ENCODE measurements around the gene OGFOD1. TPM values are rescaled to one million over a fixed set of nuclear protein-coding genes. Genes with fewer than 3 reads are reported as not detected.

OGFOD1 gene
- total and polyA plus RNA-seq, 2 of the 13 experiments (the other 11 are each of a cell fraction or from before 2014, with no cell fraction given) = 35.2 to 81.3 TPM

DNA sequence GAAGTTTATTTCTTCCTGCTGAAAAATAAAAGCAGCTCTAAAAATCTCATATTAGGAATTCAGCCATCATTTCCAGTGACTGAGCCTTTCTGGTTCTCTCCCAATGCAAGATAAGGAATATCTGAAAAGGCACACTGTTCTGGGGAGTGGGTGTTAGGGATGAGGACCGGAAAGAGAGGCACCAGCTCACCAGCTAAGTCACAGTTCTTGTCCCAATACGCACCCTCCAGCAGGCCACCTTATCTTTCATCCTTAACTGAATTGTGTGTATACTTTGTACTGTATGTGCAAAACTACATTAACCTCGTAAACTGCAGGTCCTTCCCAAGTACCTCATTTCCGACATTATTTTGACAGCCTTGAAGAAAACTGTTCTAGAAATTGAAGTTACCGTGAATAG, 37.0 kb upstream of the OGFOD1 start (continued):
- TF ChIP-seq, protein P1, sequence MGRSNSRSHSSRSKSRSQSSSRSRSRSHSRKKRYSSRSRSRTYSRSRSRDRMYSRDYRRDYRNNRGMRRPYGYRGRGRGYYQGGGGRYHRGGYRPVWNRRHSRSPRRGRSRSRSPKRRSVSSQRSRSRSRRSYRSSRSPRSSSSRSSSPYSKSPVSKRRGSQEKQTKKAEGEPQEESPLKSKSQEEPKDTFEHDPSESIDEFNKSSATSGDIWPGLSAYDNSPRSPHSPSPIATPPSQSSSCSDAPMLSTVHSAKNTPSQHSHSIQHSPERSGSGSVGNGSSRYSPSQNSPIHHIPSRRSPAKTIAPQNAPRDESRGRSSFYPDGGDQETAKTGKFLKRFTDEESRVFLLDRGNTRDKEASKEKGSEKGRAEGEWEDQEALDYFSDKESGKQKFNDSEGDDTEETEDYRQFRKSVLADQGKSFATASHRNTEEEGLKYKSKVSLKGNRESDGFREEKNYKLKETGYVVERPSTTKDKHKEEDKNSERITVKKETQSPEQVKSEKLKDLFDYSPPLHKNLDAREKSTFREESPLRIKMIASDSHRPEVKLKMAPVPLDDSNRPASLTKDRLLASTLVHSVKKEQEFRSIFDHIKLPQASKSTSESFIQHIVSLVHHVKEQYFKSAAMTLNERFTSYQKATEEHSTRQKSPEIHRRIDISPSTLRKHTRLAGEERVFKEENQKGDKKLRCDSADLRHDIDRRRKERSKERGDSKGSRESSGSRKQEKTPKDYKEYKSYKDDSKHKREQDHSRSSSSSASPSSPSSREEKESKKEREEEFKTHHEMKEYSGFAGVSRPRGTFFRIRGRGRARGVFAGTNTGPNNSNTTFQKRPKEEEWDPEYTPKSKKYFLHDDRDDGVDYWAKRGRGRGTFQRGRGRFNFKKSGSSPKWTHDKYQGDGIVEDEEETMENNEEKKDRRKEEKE (IDR thresholded peaks at IDR 0.05) = no peak
- TF ChIP-seq EZH2 (conservative IDR thresholded peaks at IDR 0.05; ENCODE audit: low read depth, low read length) (no peak), GFI1 (CRISPR knock-in tag; IDR thresholded peaks at IDR 0.05; ENCODE audit: borderline replicate concordance) (no peak), ATF7 (IDR thresholded peaks at IDR 0.05) (no peak), ATF7 (CRISPR knock-in tag; IDR thresholded peaks at IDR 0.05) (no peak), ZMAT5 (CRISPR knock-in tag; IDR thresholded peaks at IDR 0.05; ENCODE audit: borderline replicate concordance, low read depth) (no peak)

DNA sequence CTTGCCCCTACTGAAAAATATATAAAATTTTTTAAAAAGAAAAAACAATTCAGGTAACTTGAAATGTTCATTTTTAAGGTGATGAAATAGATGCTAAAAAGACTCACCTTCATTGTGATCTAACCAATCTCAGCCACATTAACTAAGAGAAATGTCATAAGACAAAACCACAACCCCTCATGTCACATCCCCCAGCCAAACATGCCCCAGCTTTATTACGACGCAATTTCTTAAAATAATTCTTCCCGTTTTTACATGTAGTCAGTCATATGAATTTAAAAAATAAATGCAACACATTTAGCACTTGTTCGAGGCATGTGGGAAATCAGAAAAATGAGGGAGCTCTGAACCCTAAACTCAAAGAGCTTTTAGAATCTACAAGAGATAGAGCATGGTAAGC, 35.5 kb upstream of the OGFOD1 start:
- DNase-seq (ENCODE audit: low spot score) (no peak), FAIRE-seq (no peak), ATAC-seq (no peak)
- intact Hi-C loops (cut with micrococcal nuclease; ENCODE audit: unreplicated experiment) (no loop called here), in situ Hi-C loops (cut with HindIII; ENCODE audit: extremely low pct_ligation_motif_present, low pct_unique_long_range_greater_than_20kb) (no loop called here)
- WGBS (ENCODE audit: low lambda C conversion rate) = 95% methylated on average over 4 of the region's 4 CpGs
- POLR2A ChIA-PET = no interaction called here
- Histone ChIP-seq H3K27me3 (ENCODE audit: control insufficient read depth in 1 of 2, insufficient read depth in 2 of 2, low read length in 2 of 2) (no peaks in the 10 kb centered on the region), H2AFZ (ENCODE audit: low read length) (no peak overlapping the region), H3K4me3 (replicated peaks in 1 of 3; ENCODE audit: insufficient read depth in 1 of 3, low read depth in 2 of 3, low read length in 3 of 3) (no peak overlapping the region), H3K36me3 (replicated peaks in 1 of 2; ENCODE audit: control insufficient read depth in 1 of 2, insufficient read depth in 2 of 2, low read length in 2 of 2) (peaks cover 9 to 36% of the 10 kb centered on the region in 2 experiments), H3K27ac (ENCODE audit: extremely low read length, insufficient read depth, low read length) (no peak overlapping the region), H3K79me2 (ENCODE audit: insufficient read depth, low read length) (peaks cover 65% of the 10 kb centered on the region), H3K9ac (ENCODE audit: insufficient read depth, low read depth, low read length) (no peak overlapping the region), H3K4me2 (ENCODE audit: low read depth, low read length) (no peak overlapping the region), H4K20me1 (ENCODE audit: insufficient read depth, low read length) (no peaks in the 10 kb centered on the region; the same call in 1 of the 2 replicates), H3K9me3 (ENCODE audit: low read length) (no peaks in the 10 kb centered on the region), H3K4me1 (ENCODE audit: insufficient read depth, low read length) (peaks cover 25% of the 10 kb centered on the region)
- BruUV-seq (replicated peaks) = no TSS peak
- CTCF ChIA-PET (ENCODE audit: low intra/inter-chr PET ratio, low total read pairs) = no interaction called here
- TF ChIP-seq TCF12 (IDR thresholded peaks at IDR 0.05) (no peak), TCF12 (CRISPR knock-in tag; IDR thresholded peaks at IDR 0.05) (no peak), ZMAT5 (CRISPR knock-in tag; IDR thresholded peaks at IDR 0.05; ENCODE audit: borderline replicate concordance, low read depth) (no peak), ZBTB46 (CRISPR knock-in tag; IDR thresholded peaks at IDR 0.05; ENCODE audit: borderline replicate concordance) (no peak)
- TF ChIP-seq, protein P2, sequence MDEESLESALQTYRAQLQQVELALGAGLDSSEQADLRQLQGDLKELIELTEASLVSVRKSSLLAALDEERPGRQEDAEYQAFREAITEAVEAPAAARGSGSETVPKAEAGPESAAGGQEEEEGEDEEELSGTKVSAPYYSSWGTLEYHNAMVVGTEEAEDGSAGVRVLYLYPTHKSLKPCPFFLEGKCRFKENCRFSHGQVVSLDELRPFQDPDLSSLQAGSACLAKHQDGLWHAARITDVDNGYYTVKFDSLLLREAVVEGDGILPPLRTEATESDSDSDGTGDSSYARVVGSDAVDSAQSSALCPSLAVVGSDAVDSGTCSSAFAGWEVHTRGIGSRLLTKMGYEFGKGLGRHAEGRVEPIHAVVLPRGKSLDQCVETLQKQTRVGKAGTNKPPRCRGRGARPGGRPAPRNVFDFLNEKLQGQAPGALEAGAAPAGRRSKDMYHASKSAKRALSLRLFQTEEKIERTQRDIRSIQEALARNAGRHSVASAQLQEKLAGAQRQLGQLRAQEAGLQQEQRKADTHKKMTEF (CRISPR knock-in tag; IDR thresholded peaks at IDR 0.05) = no peak

Measured in HepG2 (cell line).